Measurements from ENCODE around the gene ZNF646. TPM values are rescaled to one million over a fixed set of nuclear protein-coding genes. Genes with fewer than 3 reads are reported as not detected.

The ZNF646 gene
- total RNA-seq, 2 donors from 2014 or later, result 12.7 to 14.5 TPM

GRCh38 chr16:31042866-31043265, 31.4 kb upstream of the ZNF646 start:
- H3K36me3 ChIP-seq (replicated peaks in 1 of 2; ENCODE audit: insufficient read depth in 1 of 2, low read depth in 2 of 2), result peaks cover 6 to 15% of the 10 kb centered on the region in 2 donors
- ATAC-seq, result no peak
- TF ChIP-seq, protein P1, sequence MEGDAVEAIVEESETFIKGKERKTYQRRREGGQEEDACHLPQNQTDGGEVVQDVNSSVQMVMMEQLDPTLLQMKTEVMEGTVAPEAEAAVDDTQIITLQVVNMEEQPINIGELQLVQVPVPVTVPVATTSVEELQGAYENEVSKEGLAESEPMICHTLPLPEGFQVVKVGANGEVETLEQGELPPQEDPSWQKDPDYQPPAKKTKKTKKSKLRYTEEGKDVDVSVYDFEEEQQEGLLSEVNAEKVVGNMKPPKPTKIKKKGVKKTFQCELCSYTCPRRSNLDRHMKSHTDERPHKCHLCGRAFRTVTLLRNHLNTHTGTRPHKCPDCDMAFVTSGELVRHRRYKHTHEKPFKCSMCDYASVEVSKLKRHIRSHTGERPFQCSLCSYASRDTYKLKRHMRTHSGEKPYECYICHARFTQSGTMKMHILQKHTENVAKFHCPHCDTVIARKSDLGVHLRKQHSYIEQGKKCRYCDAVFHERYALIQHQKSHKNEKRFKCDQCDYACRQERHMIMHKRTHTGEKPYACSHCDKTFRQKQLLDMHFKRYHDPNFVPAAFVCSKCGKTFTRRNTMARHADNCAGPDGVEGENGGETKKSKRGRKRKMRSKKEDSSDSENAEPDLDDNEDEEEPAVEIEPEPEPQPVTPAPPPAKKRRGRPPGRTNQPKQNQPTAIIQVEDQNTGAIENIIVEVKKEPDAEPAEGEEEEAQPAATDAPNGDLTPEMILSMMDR (IDR thresholded peaks at IDR 0.05), result no peak
- TF ChIP-seq POLR2A (IDR thresholded peaks at IDR 0.05), result no peak
- H3K4me1 ChIP-seq, result peaks cover 9% of the 10 kb centered on the region
- 77% methylated on average over 9 of the region's 10 CpGs; no CpG with 5 or more reads in 1 of the 2 donors for WGBS, 2 donors
- DNase-seq, result no peak
- H3K27me3 ChIP-seq, result no peaks in the 10 kb centered on the region
- intact Hi-C loops (cut with DNase I), result no loop called here
- H3K4me3 ChIP-seq, result no peak overlapping the region
- no peak overlapping the region for H3K27ac ChIP-seq
- H3K9me3 ChIP-seq, result no peaks in the 10 kb centered on the region

GRCh38 chr16:31043352-31043751, 30.9 kb upstream of the ZNF646 start:
- H3K27me3 ChIP-seq, result no peaks in the 10 kb centered on the region
- no peak for DNase-seq
- H3K9me3 ChIP-seq, result no peaks in the 10 kb centered on the region
- peaks cover 9% of the 10 kb centered on the region for H3K4me1 ChIP-seq
- H3K27ac ChIP-seq, result no peak overlapping the region
- 84 to 90% methylated on average over 1 of the region's 1 CpG for WGBS, 2 donors
- H3K4me3 ChIP-seq, result no peak overlapping the region
- no peak for ATAC-seq
- intact Hi-C loops (cut with DNase I), result no loop called here
- peaks cover 6 to 12% of the 10 kb centered on the region in 2 donors for H3K36me3 ChIP-seq (replicated peaks in 1 of 2; ENCODE audit: insufficient read depth in 1 of 2, low read depth in 2 of 2)
- TF ChIP-seq, protein P1 (IDR thresholded peaks at IDR 0.05), result no peak
- TF ChIP-seq POLR2A (IDR thresholded peaks at IDR 0.05), result no peak

- TF ChIP-seq, protein P1 (IDR thresholded peaks at IDR 0.05), result no peak
- no peak for TF ChIP-seq POLR2A (IDR thresholded peaks at IDR 0.05)
- 75 to 83% methylated on average over 2 to 4 of the region's 4 CpGs for WGBS, 2 donors
- H3K36me3 ChIP-seq (replicated peaks in 1 of 2; ENCODE audit: insufficient read depth in 1 of 2, low read depth in 2 of 2), result peaks cover 6 to 8% of the 10 kb centered on the region in 2 donors
- intact Hi-C loops (cut with DNase I), result no loop called here
- no peak overlapping the region for H3K4me3 ChIP-seq
- no peaks in the 10 kb centered on the region for H3K27me3 ChIP-seq
- H3K9me3 ChIP-seq, result no peaks in the 10 kb centered on the region
- no peak overlapping the region for H3K27ac ChIP-seq
- H3K4me1 ChIP-seq, result peaks cover 9% of the 10 kb centered on the region
- no peak for DNase-seq
- ATAC-seq, result no peak
Observed at GRCh38 chr16:31043898-31044481, 30.2 kb upstream of the ZNF646 start.

GRCh38 chr16:31050280-31051030, 23.8 kb upstream of the ZNF646 start:
- WGBS, 2 donors, result 77 to 88% methylated on average over 8 to 10 of the region's 10 CpGs

More at GRCh38 chr16:31050280-31051030, 23.8 kb upstream of the ZNF646 start:
- no peak overlapping the region for H3K27ac ChIP-seq
- no peak for TF ChIP-seq POLR2A (IDR thresholded peaks at IDR 0.05)
- TF ChIP-seq, protein P1 (IDR thresholded peaks at IDR 0.05), result no peak
- no peak overlapping the region for H3K4me3 ChIP-seq
- no peaks in the 10 kb centered on the region for H3K9me3 ChIP-seq
- no peaks in the 10 kb centered on the region for H3K36me3 ChIP-seq (replicated peaks in 1 of 2; ENCODE audit: insufficient read depth in 1 of 2, low read depth in 2 of 2)
- intact Hi-C loops (cut with DNase I), result no loop called here
- DNase-seq, result no peak
- ATAC-seq, result no peak
- no peaks in the 10 kb centered on the region for H3K4me1 ChIP-seq
- H3K27me3 ChIP-seq, result no peaks in the 10 kb centered on the region

Data from body of pancreas (tissue), 4 donors.